Duodenal mucosa (tissue), 2 donors: Measurements from ENCODE around the gene AJUBA.
A peak's percentile ranks its signal among the peaks of the same experiment; 100 is the strongest.
"Not testable (repeated sequence)": the region's sequence is repeated elsewhere in the genome, so short reads cannot be mapped to it uniquely, and the experiment has no call there.

Experiments
- H3K27ac ChIP-seq: one replicate; pipeline ENCODE4 v1.7.0; 2013; ENCODE audit warnings: low read depth, low read length
- H3K27me3 ChIP-seq, 2 donors: one replicate each; pipeline ENCODE4 v1.7.0; 2013; ENCODE audit warnings: low read length in 2 of 2, control low read depth in 1 of 2; ENCODE audit not compliant: insufficient read depth in 2 of 2, control insufficient read depth in 1 of 2
- H3K36me3 ChIP-seq, 2 donors: one replicate each; pipeline ENCODE4 v1.7.0; 2013; ENCODE audit warnings: low read length in 2 of 2, control low read depth in 1 of 2; ENCODE audit not compliant: insufficient read depth in 2 of 2, control insufficient read depth in 1 of 2
- H3K4me1 ChIP-seq, 2 donors: one replicate each; pipeline ENCODE4 v1.7.0; 2013; ENCODE audit warnings: low read length in 2 of 2, control low read depth in 1 of 2; ENCODE audit not compliant: insufficient read depth in 2 of 2, control insufficient read depth in 1 of 2
- H3K4me3 ChIP-seq, 2 donors: one replicate each; pipeline ENCODE4 v1.7.0; 2013; ENCODE audit warnings: low read length in 2 of 2, low read depth in 1 of 2
- H3K9ac ChIP-seq, 2 donors: one replicate each; pipeline ENCODE4 v1.7.0; 2013; ENCODE audit warnings: low read length in 2 of 2, low read depth in 1 of 2
- H3K9me3 ChIP-seq, 2 donors: one replicate each; pipeline ENCODE4 v1.7.0; 2013; ENCODE audit warnings: low read length in 2 of 2, control low read depth in 1 of 2; ENCODE audit not compliant: control insufficient read depth in 1 of 2

The AJUBA gene

GRCh38 chr14:23006544-23007419, 24.4 kb upstream of the AJUBA start:
- Histone ChIP-seq H3K27ac (peak overlapping the region; percentile 83), H3K36me3 (no peaks in the 10 kb centered on the region), H3K9me3 (no peaks in the 10 kb centered on the region), H3K4me3 (peak overlapping the region; percentile 92 to 95), H3K4me1 (peaks cover 14 to 30% of the 10 kb centered on the region in 2 donors), H3K9ac (peak overlapping the region; percentile 92 to 97), H3K27me3 (no peaks in the 10 kb centered on the region)

GRCh38 chr14:23006188-23006534, 23.8 kb upstream of the AJUBA start:
- Histone ChIP-seq H3K4me3 (peak overlapping the region; percentile 92 to 95), H3K9ac (peak overlapping the region; percentile 92 to 97), H3K27me3 (no peaks in the 10 kb centered on the region), H3K27ac (peak overlapping the region; percentile 83), H3K9me3 (no peaks in the 10 kb centered on the region), H3K4me1 (peaks cover 14 to 30% of the 10 kb centered on the region in 2 donors), H3K36me3 (no peaks in the 10 kb centered on the region)

GRCh38 chr14:23005451-23006187, 23.3 kb upstream of the AJUBA start:
- H3K9me3 ChIP-seq: no peaks in the 10 kb centered on the region
- H3K4me1 ChIP-seq: peaks cover 14 to 30% of the 10 kb centered on the region in 2 donors
- H3K27me3 ChIP-seq: no peaks in the 10 kb centered on the region
- no peak overlapping the region for H3K27ac ChIP-seq
- H3K36me3 ChIP-seq: no peaks in the 10 kb centered on the region
- peak overlapping the region in 1 of 2 donors; percentile 92 for H3K9ac ChIP-seq
- H3K4me3 ChIP-seq: peak overlapping the region; percentile 92 to 95

- not testable (repeated sequence) for H3K36me3 ChIP-seq, H3K4me3 ChIP-seq, H3K27ac ChIP-seq, H3K9ac ChIP-seq, H3K27me3 ChIP-seq, H3K9me3 ChIP-seq
- H3K4me1 ChIP-seq: peaks cover 14 to 26% of the 10 kb centered on the region in 2 donors
Measured at GRCh38 chr14:23004274-23004673, 21.9 kb upstream of the AJUBA start.

GRCh38 chr14:23002592-23002991, 20.2 kb upstream of the AJUBA start:
- Histone ChIP-seq H3K9ac (no peak overlapping the region), H3K27me3 (no peaks in the 10 kb centered on the region), H3K27ac (no peak overlapping the region), H3K4me1 (peaks cover 8 to 12% of the 10 kb centered on the region in 2 donors), H3K9me3 (no peaks in the 10 kb centered on the region), H3K36me3 (no peaks in the 10 kb centered on the region), H3K4me3 (no peak overlapping the region)

- no peak overlapping the region for H3K9ac ChIP-seq
Measured at GRCh38 chr14:23000860-23001259, 18.5 kb upstream of the AJUBA start.

GRCh38 chr14:22998329-22999012, 16.1 kb upstream of the AJUBA start:
- no peak overlapping the region for H3K27ac ChIP-seq
- H3K9me3 ChIP-seq: no peaks in the 10 kb centered on the region
- H3K9ac ChIP-seq: no peak overlapping the region
- H3K4me1 ChIP-seq: no peaks in the 10 kb centered on the region
- peaks cover 0 to 4% of the 10 kb centered on the region in 2 donors for H3K36me3 ChIP-seq
- H3K4me3 ChIP-seq: no peak overlapping the region
- no peaks in the 10 kb centered on the region for H3K27me3 ChIP-seq

More at GRCh38 chr14:23000860-23001259, 18.5 kb upstream of the AJUBA start:
- no peaks in the 10 kb centered on the region for H3K36me3 ChIP-seq
- H3K4me3 ChIP-seq: no peak overlapping the region
- H3K27me3 ChIP-seq: no peaks in the 10 kb centered on the region
- H3K9me3 ChIP-seq: no peaks in the 10 kb centered on the region
- peaks cover 0 to 2% of the 10 kb centered on the region in 2 donors for H3K4me1 ChIP-seq
- no peak overlapping the region for H3K27ac ChIP-seq

- no peak overlapping the region for H3K9ac ChIP-seq
- no peak overlapping the region for H3K27ac ChIP-seq
- peaks cover 0 to 4% of the 10 kb centered on the region in 2 donors for H3K36me3 ChIP-seq
- no peaks in the 10 kb centered on the region for H3K4me1 ChIP-seq
- no peak overlapping the region for H3K4me3 ChIP-seq
- H3K9me3 ChIP-seq: no peaks in the 10 kb centered on the region
- H3K27me3 ChIP-seq: no peaks in the 10 kb centered on the region
Measured at GRCh38 chr14:22997676-22998323, 15.4 kb upstream of the AJUBA start.

- no peaks in the 10 kb centered on the region for H3K4me1 ChIP-seq
- H3K9ac ChIP-seq: no peak overlapping the region
- H3K4me3 ChIP-seq: no peak overlapping the region
- H3K9me3 ChIP-seq: no peaks in the 10 kb centered on the region
- H3K27me3 ChIP-seq: no peaks in the 10 kb centered on the region
- H3K36me3 ChIP-seq: peaks cover 0 to 4% of the 10 kb centered on the region in 2 donors
- H3K27ac ChIP-seq: no peak overlapping the region
Measured at GRCh38 chr14:22996768-22997654, 14.7 kb upstream of the AJUBA start.
